ENCODE data around the gene ANKRD10.
A peak's percentile ranks its signal among the peaks of the same experiment; 100 is the strongest.
"Not testable (repeated sequence)": the region's sequence is repeated elsewhere in the genome, so short reads cannot be mapped to it uniquely, and the experiment has no call there.

Gene ANKRD10

DNA sequence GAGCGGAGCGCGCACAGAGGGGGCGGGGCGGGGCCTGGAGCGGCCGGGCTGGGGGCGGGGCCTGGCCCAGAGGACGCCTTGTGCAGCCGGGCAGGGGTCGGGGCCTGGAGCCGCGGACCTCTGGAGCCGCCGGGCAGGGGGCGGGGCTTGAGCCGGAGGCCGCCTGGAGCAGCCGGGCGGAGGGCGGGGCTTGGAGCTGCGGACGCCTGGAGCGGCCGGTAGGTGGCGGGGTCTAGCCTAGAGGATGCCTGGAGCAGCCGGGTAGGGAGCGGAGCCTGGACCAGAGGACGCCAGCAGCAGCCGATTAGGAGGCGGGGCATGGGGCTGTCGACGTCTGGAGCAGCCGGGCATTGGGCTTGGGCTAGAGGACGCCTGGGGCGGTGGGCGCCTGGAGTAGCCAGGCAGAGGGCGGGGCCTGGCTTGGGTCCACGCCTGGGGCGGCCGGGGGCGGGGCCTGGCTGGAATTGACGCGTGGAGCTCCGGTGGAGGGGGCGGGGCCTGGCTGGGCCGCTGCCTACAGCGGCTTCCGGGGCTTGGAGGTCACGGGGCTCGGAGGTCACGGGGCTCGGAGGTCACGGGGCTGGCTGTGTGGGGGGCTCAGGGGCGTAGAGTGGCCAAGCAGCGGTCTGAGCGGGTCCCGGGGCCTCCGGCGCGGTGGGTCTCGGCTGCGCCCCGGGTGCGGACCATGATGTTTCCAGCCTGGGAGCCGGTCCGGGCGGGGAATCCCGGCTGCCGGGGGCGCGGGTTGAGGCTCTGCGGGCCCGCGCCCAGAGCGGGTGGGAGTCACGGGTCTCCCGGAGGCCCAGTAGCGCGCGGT is at the start of gene ANKRD10:
TSS of gene ANKRD10 (minus strand) at position 13 of the 817 bp plus-strand sequence. CDS start 135 bp downstream, outside the sequence.
- DNase-seq = peak; percentile 96
- in situ Hi-C loops (cut with HindIII; ENCODE audit: low pct_ligation_motif_present, low pct_unique_long_range_greater_than_20kb, low sequenced_read_pairs) = no loop called here

DNA sequence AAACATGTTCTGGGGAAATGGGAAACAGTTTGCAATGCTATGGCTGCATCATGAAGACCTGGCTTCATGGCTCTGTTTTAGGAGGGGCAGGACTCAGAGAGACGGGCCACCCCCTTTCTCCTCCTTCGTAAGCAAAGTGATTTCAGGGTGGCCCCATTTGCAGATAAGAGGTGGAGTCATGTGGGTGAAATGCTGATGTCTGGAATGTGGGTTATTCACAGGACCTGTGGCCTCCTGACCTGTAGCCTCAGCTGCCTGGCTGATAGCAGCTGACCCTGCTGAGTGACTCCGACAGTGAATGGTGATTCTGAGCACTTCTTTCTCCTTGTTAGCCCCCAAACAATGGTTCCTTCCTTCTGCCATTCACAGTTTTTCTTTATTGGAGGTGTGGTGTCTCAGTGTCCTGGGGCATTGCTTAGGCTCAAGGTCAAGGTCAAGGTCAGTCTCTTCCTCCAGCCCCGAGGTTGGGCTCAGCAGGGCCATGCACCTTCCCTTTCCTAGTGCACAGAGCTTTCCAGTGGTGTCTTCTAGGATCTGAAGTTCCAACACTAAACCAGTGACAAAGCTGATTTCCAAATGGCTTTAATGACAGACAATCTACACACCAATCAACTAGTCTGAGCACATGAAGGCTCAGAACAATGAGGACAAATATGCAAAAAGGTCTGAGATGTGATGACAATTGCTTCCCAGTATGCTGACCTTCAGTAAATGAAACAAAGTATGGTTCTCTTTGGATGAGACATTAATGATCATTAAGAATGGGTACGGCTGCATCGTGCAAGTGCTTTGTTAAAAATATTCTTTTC is 49.6 kb upstream of the ANKRD10 start:
- in situ Hi-C loops (cut with HindIII; ENCODE audit: low pct_ligation_motif_present, low pct_unique_long_range_greater_than_20kb, low sequenced_read_pairs) = no loop called here
- no peak for DNase-seq

DNA sequence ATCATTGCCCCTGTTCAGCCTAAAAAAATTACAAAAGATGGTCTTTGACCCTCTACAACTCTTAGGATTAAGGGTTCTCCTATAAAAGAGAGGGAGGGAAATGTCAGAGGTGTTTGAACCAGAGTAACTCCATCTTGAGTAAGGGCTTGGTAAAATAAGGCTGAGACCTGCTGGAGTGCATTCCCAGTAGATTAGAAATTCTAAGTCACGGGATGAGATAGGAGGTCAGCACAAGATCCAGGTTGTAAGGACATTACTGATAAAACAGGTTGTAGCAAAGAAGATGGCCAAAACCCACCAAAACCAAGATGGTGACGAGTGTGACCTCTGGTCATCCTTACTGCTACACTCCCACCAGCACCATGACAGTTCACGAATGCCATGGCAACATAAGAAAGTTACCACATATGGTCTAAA is 48.7 kb upstream of the ANKRD10 start:
- in situ Hi-C loops (cut with HindIII; ENCODE audit: low pct_ligation_motif_present, low pct_unique_long_range_greater_than_20kb, low sequenced_read_pairs) = no loop called here

DNA sequence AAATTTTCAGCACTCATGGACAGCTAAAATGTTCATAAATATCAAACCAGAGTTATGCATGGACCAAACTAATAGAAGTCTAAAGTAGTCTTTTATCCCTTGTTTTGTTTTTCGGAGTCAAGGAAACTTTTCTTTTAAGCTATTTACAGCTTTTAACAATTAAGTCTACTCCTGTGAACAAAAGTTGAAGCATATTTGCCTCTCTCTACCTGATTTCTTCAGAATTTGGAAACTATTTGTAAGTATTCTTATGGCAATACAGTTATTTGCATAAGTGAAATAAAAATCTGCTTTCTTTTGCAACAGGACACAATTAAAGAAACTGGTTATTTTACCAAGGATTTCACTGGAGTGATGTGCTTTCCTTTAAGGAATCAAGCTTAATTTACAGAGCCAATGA is 47.1 kb upstream of the ANKRD10 start:
- DNase-seq = no peak
- in situ Hi-C loops (cut with HindIII; ENCODE audit: low pct_ligation_motif_present, low pct_unique_long_range_greater_than_20kb, low sequenced_read_pairs) = no loop called here

More for the DNA sequence above, 48.7 kb upstream of the ANKRD10 start:
- DNase-seq = no peak

DNA sequence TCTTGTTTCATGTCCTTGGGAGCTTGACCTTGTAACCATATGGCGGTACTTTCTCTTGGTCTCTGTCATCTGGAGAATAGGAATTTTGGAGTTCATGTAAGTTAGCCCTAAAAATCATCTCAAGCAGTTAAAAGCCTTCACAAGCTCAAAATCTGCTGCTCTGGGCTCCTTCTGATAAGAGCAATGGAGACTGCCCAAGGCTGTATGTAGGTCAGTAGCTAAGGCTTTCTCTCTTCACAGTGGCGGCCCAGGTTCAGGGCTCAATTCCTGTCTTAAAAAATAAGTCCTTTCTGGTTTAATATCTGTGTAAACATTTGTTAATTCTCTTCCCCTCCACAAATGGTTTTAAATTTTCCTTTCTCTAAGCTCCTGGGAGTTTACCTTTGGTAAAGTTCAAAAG is 45.3 kb upstream of the ANKRD10 start:
- no peak for DNase-seq
- in situ Hi-C loops (cut with HindIII; ENCODE audit: low pct_ligation_motif_present, low pct_unique_long_range_greater_than_20kb, low sequenced_read_pairs) = no loop called here

DNA sequence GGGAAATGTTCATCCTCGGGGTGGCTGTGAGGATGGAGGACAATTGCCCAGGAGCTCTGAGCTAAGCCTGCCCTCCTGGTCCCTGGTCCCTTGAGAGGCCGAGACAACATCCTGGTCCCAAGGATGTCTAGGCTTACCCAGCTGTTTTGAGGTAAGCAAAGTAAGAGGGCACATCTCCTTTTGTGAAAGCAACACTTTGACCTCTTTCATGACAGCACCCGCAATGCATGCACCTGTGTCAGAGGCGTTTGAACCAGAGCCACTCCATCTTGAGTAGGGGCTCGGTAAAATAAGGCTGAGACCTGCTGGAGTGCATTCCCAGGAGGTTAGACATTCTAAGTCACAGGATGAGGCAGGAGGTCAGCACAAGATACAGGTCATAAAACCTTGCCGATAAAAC is 43.1 kb upstream of the ANKRD10 start:
- DNase-seq = no peak
- in situ Hi-C loops (cut with HindIII; ENCODE audit: low pct_ligation_motif_present, low pct_unique_long_range_greater_than_20kb, low sequenced_read_pairs) = no loop called here

DNA sequence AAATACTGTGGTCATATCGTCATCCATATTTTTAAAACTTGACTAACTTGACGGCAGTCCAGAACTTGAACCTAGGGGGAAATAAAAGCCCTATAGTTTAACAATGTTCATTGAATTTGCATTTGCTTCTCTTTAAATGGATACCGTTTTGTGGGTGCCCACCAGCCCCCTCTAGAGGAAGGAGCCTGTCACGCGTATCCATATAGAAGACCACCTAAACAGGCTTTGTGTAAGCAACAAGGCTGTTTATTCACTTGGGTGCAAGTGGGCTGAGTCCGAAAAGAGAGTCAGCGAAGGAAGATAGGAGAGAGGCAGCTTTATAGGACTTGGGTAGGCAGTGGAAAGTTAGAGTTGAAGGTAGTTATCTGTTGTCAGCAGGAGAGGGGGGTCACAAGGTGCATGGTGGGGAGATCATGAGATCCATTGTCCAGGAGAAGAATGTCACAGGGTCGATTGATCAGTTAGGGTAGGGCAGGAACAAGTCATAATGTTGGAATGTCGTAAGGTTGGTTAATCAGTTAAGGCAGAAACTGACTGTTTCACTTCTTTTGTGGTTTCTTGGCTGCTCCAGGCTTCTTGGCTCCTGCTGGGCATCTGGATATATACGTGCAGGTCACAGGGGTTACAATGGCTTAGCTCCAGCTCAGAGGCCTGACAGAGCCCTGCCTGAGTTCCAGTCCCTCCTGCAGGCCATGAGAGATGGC is 42.5 kb upstream of the ANKRD10 start:
- DNase-seq = peak; percentile 52
- in situ Hi-C loops (cut with HindIII; ENCODE audit: low pct_ligation_motif_present, low pct_unique_long_range_greater_than_20kb, low sequenced_read_pairs) = no loop called here

DNA sequence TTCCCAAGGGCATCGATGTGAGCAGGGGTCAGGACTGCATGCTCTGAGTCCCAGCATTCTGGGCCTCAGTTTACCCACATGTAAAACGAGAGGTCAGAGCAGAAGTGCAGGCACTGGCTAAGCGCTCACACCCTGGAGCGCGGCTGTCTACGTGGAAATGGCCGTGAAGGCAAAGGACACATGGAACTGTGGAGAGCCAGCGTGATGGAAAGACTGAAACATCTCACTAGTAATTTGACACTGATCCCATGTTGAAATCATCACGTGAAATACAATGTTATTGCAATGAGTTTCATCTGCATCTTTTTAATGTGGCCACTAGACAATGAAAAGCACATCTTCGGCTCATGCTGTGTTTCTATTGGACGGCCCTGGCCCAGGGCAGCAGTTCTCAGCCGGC is 41.3 kb upstream of the ANKRD10 start:
- in situ Hi-C loops (cut with HindIII; ENCODE audit: low pct_ligation_motif_present, low pct_unique_long_range_greater_than_20kb, low sequenced_read_pairs); DNase-seq: not testable (repeated sequence)

DNA sequence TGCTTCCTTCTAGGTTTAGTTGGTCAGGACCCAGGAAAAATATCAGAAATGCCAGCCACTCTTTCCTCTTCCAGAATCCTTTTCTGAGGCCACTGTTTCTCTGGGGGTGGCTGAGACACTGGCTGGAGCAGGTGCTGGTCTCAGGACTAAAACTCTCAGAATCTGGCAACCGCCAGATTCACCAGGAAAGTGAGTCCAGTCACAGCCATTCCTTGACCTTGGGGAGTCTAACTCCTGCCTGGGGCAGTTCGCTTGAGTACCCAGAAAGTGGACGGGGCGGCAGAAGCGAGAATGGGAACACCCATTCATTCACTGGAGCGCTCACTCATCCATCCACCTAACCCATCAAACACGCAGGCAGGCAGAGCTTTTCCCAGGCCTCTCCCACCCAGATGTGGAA is 40.7 kb upstream of the ANKRD10 start:
- DNase-seq; in situ Hi-C loops (cut with HindIII; ENCODE audit: low pct_ligation_motif_present, low pct_unique_long_range_greater_than_20kb, low sequenced_read_pairs): not testable (repeated sequence)

DNA sequence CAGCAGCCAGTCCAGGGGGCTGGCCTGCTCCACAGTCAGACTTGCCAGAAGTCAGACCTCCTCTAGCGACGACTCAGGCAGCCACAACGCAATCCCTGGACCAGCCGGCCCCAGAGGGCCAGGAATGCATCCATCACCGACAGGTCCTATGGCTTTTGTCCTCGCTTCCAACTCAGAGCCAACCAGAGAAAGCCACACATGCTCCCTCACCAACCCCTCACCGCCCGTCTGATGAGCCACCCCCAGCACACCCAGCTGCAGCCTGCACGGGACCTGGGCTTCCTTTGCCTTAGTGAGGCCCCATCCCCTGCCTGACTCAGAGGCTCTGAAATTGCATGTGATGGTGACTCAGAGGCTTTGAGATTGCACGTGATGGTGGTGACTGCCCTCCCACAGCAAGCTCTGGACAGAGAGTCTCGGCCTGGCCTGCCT is 40.2 kb upstream of the ANKRD10 start:
- DNase-seq = peak; percentile 84
- in situ Hi-C loops (cut with HindIII; ENCODE audit: low pct_ligation_motif_present, low pct_unique_long_range_greater_than_20kb, low sequenced_read_pairs) = not testable (repeated sequence)

DNA sequence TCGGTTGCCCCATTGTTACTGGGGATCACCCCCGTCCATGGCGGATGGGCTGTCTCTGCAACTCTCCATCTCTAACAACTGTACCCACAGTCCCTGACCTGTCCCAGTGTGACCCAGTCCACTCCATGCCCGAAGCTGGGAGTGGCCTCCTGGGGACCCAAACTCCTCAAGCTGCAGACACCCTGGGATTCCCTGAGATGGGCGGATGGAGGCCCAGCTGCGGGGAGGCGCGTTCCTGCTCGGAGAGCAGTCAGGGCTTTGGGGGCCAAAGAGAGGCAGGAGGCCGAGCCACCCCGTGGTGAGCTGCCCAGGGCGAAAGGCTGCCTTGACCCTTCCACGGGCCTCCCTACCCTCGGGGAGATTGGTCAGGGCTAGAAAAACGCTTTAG is 39.7 kb upstream of the ANKRD10 start:
- DNase-seq; in situ Hi-C loops (cut with HindIII; ENCODE audit: low pct_ligation_motif_present, low pct_unique_long_range_greater_than_20kb, low sequenced_read_pairs): not testable (repeated sequence)

DNA sequence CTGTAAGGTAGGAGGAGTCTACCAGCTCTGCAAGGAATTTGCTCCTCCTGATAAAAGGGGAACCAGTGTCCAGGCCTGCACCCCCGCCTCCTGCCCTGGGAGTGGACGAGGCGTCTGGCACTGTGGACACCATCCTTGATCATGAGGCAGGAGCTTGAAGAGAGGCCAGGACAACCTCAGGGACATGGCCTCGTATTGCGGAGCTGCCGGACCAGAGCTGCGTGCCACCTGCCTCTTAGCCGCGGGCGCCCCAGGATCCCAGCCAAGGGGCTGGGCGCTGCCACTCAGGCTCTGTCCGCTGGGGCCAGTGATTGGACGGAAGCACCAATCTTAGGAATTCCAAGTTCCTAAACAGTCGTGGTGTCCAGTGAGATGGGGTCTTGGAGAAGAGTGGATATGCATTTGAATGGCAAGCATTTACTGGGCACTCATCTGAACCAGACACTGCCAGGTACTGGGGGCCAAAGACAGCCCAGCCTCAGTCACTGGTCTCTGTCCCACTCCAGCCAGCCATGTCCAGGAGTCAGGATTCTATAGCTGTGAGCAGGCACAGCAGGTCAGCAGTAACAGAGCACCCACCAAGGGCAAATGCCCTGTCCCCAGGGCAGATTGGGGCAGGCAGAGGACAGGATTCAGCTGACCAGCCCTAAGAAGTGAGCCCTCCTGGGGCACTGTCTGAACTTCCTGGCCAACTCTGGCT is 39.1 kb upstream of the ANKRD10 start:
- in situ Hi-C loops (cut with HindIII; ENCODE audit: low pct_ligation_motif_present, low pct_unique_long_range_greater_than_20kb, low sequenced_read_pairs) = no loop called here
- DNase-seq = no peak

DNA sequence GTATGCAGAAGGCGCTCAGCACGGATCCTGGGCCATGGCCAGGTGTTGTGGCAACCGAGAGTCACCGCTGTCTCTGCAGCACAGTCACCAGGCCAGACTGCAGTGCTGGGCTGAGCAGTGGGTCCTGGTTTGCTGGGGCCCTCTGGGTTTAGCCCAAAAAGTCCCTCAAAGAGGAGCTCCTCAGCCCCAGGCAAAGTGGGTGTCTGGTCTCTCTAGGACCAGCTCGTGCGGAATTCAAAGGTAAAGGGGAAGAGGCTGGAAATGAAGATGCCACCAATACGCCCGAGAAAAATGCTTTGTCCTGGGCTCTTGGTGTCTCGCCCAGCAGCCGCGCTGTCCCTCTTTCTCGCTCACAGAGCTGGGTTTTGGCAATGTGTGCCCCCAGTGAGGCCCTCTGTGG is 38.5 kb upstream of the ANKRD10 start:
- no peak for DNase-seq
- in situ Hi-C loops (cut with HindIII; ENCODE audit: low pct_ligation_motif_present, low pct_unique_long_range_greater_than_20kb, low sequenced_read_pairs) = no loop called here

DNA sequence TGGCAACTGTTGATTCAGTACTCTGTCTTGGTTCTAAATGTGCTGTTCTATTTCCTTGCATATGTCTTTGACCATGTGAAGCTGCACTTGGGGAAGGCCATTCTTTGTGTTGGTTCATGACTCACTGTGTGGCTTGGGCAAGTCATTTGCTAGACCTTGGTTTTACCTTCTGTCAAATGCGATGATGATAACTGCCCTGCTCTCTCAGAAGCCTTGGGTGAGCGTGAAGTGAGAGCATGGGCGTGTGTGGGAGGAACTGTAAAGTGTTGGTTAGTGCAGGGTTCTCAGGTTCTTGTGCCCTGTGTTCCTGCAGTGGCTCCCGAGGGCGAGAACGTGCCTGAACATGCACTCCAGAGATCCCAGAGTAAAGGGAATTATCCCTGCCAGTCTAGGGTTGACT is 37.3 kb upstream of the ANKRD10 start:
- in situ Hi-C loops (cut with HindIII; ENCODE audit: low pct_ligation_motif_present, low pct_unique_long_range_greater_than_20kb, low sequenced_read_pairs); DNase-seq: not testable (repeated sequence)

DNA sequence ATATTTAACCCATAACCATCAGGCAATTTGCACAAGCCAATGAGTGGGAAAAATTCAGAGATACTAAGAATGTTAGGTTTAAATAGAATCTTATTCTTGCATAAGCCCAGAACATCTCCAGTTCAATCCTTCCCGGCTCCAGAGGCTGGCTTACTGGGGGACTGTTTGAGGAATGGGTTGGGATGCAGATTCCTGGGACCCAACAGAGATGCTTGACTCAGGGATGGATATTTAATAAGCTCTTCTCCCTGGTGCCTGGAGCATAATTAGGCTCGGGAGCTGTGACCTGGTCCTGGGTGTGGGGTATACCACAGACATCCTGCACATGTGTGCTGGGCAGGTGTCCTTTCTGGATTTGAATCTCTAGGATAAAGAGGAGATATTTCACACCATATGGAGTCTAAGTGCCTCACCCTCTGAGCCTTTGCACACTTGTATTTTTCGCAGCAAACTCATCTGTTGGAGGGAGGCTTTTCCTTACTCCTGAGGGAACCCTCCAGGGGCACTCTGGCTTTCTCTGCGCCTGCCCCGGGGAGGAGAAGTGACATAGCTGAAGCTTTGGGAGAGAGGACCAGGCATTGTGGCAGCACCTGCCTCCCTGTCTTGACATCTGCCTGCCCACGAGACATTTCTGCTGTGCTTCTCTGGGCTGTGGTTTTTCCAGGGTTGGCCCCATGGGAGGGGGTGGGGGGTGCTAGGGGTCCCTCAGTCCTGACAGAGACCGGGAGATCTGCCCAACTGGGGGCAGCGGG is 36.1 kb upstream of the ANKRD10 start:
- in situ Hi-C loops (cut with HindIII; ENCODE audit: low pct_ligation_motif_present, low pct_unique_long_range_greater_than_20kb, low sequenced_read_pairs) = no loop called here
- DNase-seq = no peak

DNA sequence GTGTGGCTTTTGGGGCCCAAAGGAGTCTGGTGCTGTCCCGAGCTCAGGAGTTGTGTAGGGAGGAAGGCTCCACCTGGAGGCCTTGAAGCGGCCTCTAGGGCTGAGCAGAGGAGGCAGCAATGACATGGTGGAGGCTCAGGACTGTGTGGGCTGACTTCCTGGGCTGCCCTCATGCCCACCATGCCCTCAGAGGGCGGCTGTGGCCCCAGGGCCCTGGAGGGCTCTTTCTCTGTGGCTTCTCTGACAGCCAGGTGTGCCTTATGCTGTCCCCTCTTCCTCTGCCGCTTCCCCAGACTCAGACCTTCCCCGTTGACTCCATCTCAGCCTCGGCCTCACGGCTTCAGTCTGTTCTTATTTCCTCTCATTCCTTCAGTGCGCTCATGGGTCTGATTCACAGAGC is 35.5 kb upstream of the ANKRD10 start:
- in situ Hi-C loops (cut with HindIII; ENCODE audit: low pct_ligation_motif_present, low pct_unique_long_range_greater_than_20kb, low sequenced_read_pairs) = no loop called here
- no peak for DNase-seq

DNA sequence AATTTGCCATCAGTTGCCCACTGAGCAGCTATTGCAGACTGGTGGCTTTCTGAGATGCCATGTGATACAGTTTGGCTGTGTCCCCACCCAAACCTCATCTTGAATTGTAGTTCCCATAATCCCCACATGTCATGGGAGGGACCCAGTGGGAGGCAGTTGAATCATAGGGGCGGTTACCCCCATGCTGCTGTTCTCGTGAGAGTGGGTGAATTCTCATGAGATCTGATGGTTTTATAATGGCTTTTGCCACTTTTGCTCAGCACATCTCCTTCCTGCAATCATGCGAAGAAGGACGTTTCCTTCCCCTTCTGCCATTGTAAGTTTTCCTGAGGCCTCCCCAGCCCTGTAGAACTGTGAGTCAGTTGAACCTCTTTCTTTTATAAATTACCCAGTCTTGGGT is 34.8 kb upstream of the ANKRD10 start:
- no peak for DNase-seq
- in situ Hi-C loops (cut with HindIII; ENCODE audit: low pct_ligation_motif_present, low pct_unique_long_range_greater_than_20kb, low sequenced_read_pairs) = no loop called here

DNA sequence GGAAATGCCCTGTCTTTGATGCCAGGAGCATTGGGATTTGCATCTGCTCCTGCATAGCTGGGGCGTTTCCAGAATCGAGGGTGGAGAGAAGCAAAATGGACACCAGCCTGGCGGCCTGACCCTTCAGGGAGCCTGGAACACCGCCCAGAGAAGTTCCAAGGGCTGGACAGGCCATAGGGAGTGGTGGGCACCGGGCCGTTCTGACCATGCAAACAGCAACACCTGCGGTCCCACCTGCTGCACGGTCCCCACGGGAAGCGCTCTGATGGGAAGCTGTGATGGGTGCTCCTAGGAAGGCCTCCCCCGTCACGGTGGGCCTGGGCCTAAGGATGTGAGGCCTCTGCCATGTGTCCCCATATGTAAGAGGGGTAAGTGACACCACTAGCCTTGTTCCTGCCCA is 34.2 kb upstream of the ANKRD10 start:
- in situ Hi-C loops (cut with HindIII; ENCODE audit: low pct_ligation_motif_present, low pct_unique_long_range_greater_than_20kb, low sequenced_read_pairs) = no loop called here
- DNase-seq = no peak
